Tibial artery (tissue), 4 donors: ENCODE measurements around the gene SHC4.
"Not testable (repeated sequence)": the region's sequence is repeated elsewhere in the genome, so short reads cannot be mapped to it uniquely, and the experiment has no call there.

Experiments used
- DNase-seq, 2 donors: peaks; one replicate each; pipeline ENCODE4 v3.0.0-alpha.2; 2019
- H3K27ac ChIP-seq, 2 donors: fragments of 200-600 bp; sonication (generic) in 1 of 2; 1 replicate in 1 of 2; 2 replicates in 1 of 2; pipeline ENCODE4 v1.5.1; 2018 to 2019; ENCODE audit warnings: mild to moderate bottlenecking in 1 of 2
- H3K27me3 ChIP-seq, 2 donors: fragments of 200-600 bp; sonication (generic) in 1 of 2; one replicate each; pipeline versions ENCODE4 v1.5.1 to v1.6.0; 2016 to 2019
- H3K36me3 ChIP-seq, 3 donors: fragments of 200-600 bp; sonication (generic) in 2 of 3; one replicate each; pipeline ENCODE4 v1.5.1; 2016 to 2019; ENCODE audit warnings: mild to moderate bottlenecking in 2 of 3
- H3K4me1 ChIP-seq, 4 donors: fragments of 200-600 bp; sonication (generic) in 2 of 4; 1 replicate in 3 of 4; 2 replicates in 1 of 4; pipeline ENCODE4 v1.5.1; 2016 to 2019
- H3K4me3 ChIP-seq, 2 donors: fragments of 200-600 bp; sonication (generic) in 1 of 2; 1 replicate in 1 of 2; 2 replicates in 1 of 2; pipeline ENCODE4 v1.5.1; 2018 to 2019; ENCODE audit warnings: mild to moderate bottlenecking in 2 of 2
- H3K9me3 ChIP-seq, 3 donors: fragments of 200-600 bp; sonication (generic) in 1 of 3; one replicate each; pipeline ENCODE4 v1.5.1; 2016 to 2019
- CTCF ChIP-seq, 2 experiments: fragments of 200-600 bp in 1 of 2; fragments of 450-650 bp in 1 of 2; IDR thresholded peaks; one replicate each; pipeline ENCODE4 v1.5.1; 2017 to 2019; ENCODE audit warnings: antibody characterized with exemption in 2 of 2, mild to moderate bottlenecking in 1 of 2, moderate library complexity in 1 of 2
- intact Hi-C: fragments of 100-400 bp; cut with DNase I; formaldehyde crosslinking; loops from one replicate; pipeline ENCODE4 v1.15.0; 2023; ENCODE audit warnings: low total_unique reads

SHC4 gene

GRCh38 chr15:48861813-48862431, 101.8 kb downstream of the SHC4 start:
- no peak overlapping the region for H3K27ac ChIP-seq
- intact Hi-C loops, result loop anchor here (10.0 kb wide), 2 partner anchors 283 to 563 kb away; partner anchors contain the start of gene FGF7
- no peak for DNase-seq
- no peaks in the 10 kb centered on the region for H3K36me3 ChIP-seq
- H3K27me3 ChIP-seq, result no peaks in the 10 kb centered on the region
- TF ChIP-seq CTCF (IDR thresholded peaks at IDR 0.05), result peak; percentile 85 to 86
- no peak overlapping the region for H3K4me3 ChIP-seq
- H3K4me1 ChIP-seq, result no peaks in the 10 kb centered on the region
- H3K9me3 ChIP-seq, result no peaks in the 10 kb centered on the region

- no peak for TF ChIP-seq CTCF (IDR thresholded peaks at IDR 0.05)
- Histone ChIP-seq H3K27ac (no peak overlapping the region), H3K27me3 (no peaks in the 10 kb centered on the region), H3K4me3 (no peak overlapping the region), H3K36me3 (no peaks in the 10 kb centered on the region), H3K9me3 (no peaks in the 10 kb centered on the region), H3K4me1 (peaks cover 0 to 10% (median 2%) of the 10 kb centered on the region in 4 donors)
- intact Hi-C loops, result loop anchor here (10.0 kb wide), 1 partner anchor 1285 kb away; no protein-coding TSS in a partner anchor
- DNase-seq, result no peak
Measured at GRCh38 chr15:48859426-48859825, 104.3 kb downstream of the SHC4 start.

GRCh38 chr15:48858401-48858800, 105.3 kb downstream of the SHC4 start:
- H3K27ac ChIP-seq, result no peak overlapping the region
- no peak overlapping the region for H3K4me3 ChIP-seq
- H3K4me1 ChIP-seq, result peaks cover 0 to 10% (median 2%) of the 10 kb centered on the region in 4 donors
- intact Hi-C loops, result loop anchor here (10.0 kb wide), 1 partner anchor 1286 kb away; no protein-coding TSS in a partner anchor
- DNase-seq, result no peak
- no peaks in the 10 kb centered on the region for H3K27me3 ChIP-seq
- H3K9me3 ChIP-seq, result no peaks in the 10 kb centered on the region
- TF ChIP-seq CTCF (IDR thresholded peaks at IDR 0.05), result no peak
- no peaks in the 10 kb centered on the region for H3K36me3 ChIP-seq

- DNase-seq, result no peak
- H3K9me3 ChIP-seq, result no peaks in the 10 kb centered on the region
- no peak overlapping the region for H3K27ac ChIP-seq
- H3K4me1 ChIP-seq, result peaks cover 0 to 10% (median 2%) of the 10 kb centered on the region in 4 donors
- no peak for TF ChIP-seq CTCF (IDR thresholded peaks at IDR 0.05)
- no peaks in the 10 kb centered on the region for H3K27me3 ChIP-seq
- no peak overlapping the region for H3K4me3 ChIP-seq
- intact Hi-C loops, result loop anchor here (10.0 kb wide), 1 partner anchor 1288 kb away; no protein-coding TSS in a partner anchor
- H3K36me3 ChIP-seq, result no peaks in the 10 kb centered on the region
Measured at GRCh38 chr15:48856942-48857341, 106.8 kb downstream of the SHC4 start.

- H3K4me3 ChIP-seq, result no peak overlapping the region
- H3K4me1 ChIP-seq, result peaks cover 0 to 10% (median 2%) of the 10 kb centered on the region in 4 donors
- H3K27me3 ChIP-seq, result no peaks in the 10 kb centered on the region
- no peak overlapping the region for H3K27ac ChIP-seq
- no peaks in the 10 kb centered on the region for H3K36me3 ChIP-seq
- intact Hi-C loops, result loop anchor here (10.0 kb wide), 1 partner anchor 1289 kb away; no protein-coding TSS in a partner anchor
- H3K9me3 ChIP-seq, result no peaks in the 10 kb centered on the region
- peak; percentile 23 to 32 for TF ChIP-seq CTCF (IDR thresholded peaks at IDR 0.05)
- DNase-seq, result no peak
Measured at GRCh38 chr15:48855501-48856440, 107.9 kb downstream of the SHC4 start.

- not testable (repeated sequence) for H3K9me3 ChIP-seq, H3K4me3 ChIP-seq, DNase-seq, H3K27ac ChIP-seq, H3K27me3 ChIP-seq, H3K36me3 ChIP-seq
- intact Hi-C loops, result loop anchor here (10.0 kb wide), 1 partner anchor 1290 kb away; no protein-coding TSS in a partner anchor
- H3K4me1 ChIP-seq, result peaks cover 0 to 10% (median 2%) of the 10 kb centered on the region in 4 donors
Measured at GRCh38 chr15:48854434-48854833, 109.3 kb downstream of the SHC4 start.
